NCI-H2227 treated with DMSO at 0.1 percent for 48 hours (cell line): ENCODE measurements around the gene PNPLA7.

ENCODE experiments used
- DNase-seq: peaks from one replicate; lab custom pipeline; 2025; lab: John Stamatoyannopoulos, UW

Gene PNPLA7

DNA sequence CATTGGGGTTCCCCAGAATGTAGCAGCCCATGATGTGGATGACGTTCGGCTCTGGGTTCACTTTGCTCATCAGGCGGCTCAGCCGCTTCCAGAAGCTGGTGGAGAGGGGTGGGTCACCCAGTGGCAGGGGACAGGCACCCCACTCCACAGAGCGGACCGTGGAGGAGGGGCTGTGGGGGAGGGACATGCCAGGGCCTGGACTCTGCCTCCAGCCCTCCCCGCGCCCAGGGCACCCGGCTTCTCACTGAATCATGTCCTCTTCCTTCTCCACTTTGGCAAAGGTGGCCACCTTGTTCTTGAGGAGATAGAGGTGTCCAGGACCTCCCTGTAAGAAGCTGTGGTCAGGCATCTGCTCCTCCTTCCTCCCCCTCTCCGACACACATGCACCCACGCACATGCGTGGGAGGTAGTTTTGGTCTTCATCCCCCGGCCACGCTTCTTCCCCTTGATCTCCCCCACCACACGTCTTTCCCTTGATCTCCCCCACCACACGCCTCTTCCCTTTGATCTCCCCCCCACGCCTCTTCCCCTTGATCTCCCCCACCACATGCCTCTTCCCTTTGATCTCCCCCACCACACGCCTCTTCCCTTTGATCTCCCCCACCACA is 100.2 kb downstream of the PNPLA7 start:
- no peak for DNase-seq

DNA sequence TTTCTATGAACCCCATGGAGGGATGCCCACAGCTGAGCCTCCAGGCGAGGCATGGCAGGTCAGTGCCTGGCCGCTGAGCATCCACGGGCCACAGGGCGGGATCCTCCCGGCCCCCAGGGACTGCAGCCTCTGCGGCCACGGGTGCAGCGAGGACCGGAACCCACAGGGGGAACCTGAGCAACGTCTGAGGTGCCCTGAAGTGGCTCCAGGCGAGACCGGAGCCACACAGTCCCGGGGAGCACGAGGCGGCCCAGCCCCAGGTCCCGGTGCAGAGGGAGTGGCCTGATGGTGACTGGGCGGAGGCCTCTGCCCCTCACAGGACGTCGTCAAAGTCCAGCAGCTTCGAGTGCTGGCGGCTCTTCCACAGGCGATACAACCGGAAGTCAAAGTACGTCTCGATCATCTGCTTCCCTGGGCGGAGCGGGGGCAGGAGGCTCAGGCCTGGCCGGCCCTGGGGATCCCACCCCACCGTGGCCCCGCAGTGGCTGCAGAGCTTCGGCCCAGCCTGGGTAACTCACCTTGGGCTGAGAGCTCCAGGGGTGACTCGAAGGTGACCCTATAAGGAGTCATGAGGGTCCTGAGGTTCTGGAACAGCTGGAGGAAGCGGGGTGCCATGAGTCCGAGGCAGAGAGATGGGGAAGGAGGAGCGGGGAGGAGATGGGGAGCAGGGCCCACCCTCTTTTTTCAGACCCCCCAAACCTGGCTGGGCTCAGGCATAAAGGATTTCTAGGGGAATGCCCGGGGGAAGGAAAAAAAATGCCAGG is 100.9 kb downstream of the PNPLA7 start:
- no peak for DNase-seq

DNA sequence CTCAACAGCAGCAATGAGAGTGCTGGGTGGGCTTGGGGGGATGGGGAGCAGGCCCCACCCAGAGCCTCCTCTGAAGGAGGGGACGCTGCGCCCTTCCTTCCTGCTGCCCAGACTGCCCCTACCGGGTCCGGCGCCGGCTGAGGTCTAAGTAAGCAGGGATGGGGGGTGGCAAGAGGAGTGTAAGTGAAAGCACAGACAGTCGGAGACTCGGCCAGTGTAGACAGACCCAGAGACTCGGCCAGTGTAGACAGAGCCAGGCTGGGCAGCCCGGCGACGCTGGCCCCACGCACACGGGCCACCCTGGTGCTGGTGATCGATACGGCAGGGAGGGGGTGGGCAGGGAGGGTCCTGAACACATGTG is 101.6 kb downstream of the PNPLA7 start:
- DNase-seq, result no peak

DNA sequence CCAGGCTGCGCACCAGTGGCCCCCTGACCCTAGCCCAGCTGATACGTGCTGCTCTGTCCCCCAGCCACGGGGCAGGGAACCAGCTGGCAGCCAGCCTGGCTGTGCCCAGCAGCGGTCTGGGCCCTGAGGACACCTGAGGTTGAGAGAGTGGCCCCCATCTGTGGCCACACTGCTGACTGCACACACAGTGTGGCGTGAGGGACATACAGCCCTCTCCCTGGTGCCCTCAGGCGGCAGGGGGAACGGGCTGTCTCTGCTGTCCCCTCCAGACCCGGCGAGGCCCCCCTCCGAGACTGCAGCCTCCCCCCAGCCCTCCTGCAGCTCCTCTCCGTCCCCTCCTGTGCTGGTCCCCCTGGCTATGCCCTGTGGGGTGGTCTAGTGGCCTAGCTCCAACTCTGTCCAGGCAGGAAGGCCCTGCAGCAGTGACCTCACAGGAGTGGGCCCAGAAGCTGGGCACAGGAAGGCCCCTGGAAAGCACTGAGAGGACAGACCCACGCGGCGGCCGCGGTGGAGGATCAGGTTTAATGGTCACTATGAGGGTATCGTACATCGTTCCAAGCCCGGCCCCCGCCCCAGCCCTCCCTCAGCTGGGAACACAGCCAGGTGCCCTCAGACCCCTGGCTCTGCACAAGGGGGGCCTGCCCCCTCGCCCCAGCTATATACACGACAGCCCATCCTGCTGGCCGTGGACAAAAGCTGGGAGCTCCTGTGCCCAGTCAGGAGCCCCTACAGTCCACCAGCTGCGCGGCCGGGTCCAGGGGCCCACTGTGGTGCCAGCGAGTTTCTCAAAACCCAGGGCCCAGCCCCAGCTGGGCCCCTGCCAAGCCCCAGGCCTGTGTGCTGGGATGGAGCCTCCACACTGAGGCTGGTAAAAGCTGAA is 102.2 kb downstream of the PNPLA7 start:
- no peak for DNase-seq

DNA sequence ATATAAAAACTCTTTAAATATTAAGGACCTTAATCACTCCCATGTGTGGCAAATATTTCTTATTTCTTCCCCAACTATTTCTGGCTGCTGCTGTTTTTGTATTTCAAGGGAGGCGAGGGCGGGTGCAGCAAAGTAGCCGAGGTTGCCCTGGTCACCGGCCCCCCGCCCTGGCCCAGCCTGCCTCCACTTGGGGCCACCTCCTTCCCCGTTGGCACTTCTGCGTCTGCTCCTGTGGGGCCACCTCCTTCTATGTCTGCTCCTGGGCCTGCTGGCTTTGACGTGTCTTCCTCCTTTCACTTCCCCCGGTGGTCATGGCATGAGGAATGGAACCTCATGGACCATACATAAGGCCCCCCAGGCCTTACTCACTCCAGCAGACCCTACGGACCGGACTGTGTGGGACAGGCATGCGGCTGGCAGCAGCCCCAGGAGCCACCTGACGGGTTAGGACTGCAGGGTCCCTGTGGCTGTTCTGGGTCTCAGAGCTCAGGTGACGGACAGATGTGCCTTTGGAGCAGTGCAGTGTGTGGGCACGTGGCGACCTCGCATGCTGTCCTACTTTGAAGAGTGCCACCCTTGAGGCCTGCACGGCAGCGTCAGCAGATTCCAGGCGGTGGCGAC is 103.2 kb downstream of the PNPLA7 start:
- no peak for DNase-seq

DNA sequence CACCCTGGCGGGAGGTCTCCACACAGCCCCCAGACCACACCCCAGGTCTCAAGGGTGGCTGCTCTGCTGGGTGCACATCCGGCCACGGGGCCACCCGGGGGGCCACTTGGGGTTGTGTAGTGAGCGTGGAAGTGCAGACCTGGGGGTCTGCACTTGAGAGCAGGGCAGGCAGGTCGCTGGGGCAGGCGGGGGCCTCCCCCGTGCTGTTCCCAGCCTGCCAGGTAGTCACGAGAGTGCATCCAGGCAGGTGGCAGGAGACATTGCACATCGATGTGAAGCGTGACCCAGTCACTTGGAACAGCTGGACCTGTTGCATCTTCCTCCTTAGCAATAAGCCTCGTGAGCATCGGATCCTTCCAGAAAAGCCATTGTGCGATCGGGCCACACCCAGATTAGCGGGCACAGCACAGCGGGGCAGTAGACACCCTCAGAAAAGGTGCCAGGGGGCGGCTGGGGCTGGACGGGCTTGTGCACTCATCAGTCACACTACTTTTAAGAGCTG is 104.2 kb downstream of the PNPLA7 start:
- DNase-seq, result no peak

DNA sequence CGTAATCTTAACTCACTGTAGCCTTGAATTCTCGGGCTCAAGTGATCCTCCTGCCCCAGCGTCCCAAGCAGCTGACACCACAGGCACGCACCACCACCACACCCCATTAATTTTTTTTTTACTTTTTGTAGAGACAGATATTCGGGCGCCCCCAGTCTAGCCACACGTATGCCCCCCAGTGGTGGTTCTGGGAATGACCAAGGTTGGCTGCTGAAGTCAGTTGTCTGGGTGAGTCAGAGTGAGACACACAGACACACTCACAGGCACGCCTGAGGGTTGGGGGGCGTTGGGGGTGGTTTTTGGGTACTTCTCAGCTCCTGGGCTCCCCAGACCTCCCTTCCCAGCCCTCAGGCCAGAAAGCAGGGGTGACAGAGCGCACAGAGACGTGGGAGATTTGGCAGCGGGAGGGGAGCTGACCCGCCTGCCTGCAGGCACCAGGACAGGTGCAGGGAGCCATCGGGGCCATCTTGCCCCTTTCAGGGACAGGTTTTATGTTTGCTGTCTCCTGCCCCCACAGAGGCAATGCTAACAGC is 104.9 kb downstream of the PNPLA7 start:
- DNase-seq, result peak; percentile 33

DNA sequence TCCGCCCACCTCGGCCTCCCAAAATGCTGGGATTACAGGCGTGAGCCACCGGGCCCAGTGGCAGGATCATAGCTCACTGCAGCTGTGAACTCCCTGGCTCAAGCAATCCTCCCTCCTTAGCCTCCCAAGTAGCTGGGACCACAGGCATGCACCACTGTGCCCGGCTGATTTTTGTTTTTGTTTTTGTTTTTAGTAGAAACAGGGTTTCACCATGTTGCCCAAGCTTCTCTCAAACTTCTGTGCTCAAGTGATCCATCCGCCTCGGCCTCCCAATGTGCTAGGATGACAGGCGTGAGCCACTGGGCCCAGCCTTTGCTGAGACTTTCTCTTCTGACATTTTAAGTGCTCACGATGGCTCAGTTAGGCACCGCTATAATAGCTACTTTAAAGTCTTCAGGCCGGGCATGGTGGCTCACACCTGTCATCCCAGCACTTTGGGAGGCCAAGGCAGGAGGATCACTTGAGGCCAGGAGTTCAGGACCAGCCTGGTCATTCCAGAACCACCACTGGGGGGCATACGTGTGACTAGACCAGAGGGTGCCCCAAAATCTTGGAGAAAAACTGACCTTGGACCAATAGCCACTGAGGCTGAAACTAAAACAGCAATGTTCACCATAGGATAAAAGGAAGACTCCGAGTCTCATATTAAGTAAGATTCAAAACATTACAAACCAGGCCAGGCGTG is 106.0 kb downstream of the PNPLA7 start:
- no peak for DNase-seq

DNA sequence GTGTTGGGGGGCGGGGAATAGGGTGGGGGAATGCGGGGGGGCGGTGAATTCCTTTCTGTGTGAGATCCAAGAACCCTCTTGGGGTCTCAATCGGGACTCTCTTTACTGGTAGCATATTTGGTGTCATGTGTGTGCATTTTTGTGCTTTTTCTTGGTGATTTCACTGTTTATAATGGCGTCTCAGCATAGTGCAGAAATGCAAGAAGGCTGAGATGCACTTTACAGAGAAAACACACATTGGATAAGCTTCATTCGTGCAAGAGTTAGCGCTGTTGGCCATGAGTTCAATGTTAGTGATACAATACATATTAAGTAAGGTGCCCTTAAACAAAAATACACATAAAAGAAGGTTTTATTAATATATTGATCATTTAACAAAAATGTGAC is 108.3 kb downstream of the PNPLA7 start:
- DNase-seq, result peak; percentile 15

DNA sequence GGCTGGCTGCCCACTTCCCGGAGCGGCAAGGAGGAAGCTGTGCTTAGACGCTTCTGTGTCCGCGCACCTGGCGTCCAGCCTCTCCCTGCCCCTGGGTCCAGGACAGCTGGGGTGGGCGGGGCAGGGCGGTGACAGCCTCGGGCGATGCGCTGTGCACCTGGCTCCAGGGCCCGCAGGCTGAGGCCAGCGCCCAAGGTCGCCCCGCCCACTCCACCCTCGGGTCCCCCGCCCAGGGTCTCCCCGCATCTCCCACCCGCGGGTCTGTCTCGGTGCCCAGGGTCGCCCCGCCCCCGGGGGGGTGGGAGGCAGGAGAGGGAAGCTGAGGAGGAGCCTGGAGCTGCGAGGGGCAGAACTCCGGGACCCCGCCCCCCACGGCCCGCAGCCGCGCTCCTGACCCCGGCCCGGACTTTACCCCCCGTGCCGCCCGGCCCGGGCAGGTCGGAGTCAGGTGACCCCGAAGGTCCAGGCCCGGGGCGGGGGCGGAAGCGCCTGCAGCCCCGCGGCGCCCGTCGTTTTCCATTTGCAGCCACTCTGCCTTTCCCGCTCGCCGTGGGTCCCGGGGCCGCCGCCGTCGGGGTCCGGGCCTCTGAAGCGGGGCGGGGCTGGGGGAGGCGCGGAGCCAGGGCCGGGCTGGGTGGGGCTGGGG is 108.8 kb downstream of the PNPLA7 start, which contains the start of gene ENTPD8:
Gene ENTPD8 (minus strand): TSS at position 69 of the 646 bp plus-strand sequence. CDS start 3,072 bp downstream, outside the sequence.
- no peak for DNase-seq

DNA sequence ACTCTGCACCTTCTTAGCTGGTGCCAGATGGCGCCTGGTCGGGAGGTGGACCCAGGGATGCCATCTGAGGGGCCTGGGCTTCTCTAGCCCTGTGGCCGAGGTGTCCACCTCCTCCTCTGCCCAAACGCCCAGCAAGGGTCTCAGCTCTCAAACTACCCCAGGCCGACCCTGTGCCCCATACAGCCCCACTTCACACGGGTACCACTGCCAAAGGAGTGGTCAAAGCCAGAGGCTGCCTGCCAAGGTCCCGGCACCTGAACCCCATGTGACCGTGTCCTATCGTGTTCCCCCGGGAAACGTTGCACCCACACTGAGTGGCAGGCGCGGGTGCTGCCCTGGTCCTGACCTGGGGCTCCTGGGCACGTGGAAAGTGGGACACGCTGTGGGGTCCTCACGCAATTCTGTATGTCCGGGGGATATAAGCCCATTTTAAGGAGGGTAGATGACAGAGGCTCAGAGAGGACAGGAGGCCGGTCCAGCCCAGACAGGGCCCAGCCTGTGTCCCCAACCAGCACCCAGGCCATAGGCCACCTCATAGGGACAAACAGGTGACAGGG is 111.0 kb downstream of the PNPLA7 start:
- DNase-seq, result no peak

DNA sequence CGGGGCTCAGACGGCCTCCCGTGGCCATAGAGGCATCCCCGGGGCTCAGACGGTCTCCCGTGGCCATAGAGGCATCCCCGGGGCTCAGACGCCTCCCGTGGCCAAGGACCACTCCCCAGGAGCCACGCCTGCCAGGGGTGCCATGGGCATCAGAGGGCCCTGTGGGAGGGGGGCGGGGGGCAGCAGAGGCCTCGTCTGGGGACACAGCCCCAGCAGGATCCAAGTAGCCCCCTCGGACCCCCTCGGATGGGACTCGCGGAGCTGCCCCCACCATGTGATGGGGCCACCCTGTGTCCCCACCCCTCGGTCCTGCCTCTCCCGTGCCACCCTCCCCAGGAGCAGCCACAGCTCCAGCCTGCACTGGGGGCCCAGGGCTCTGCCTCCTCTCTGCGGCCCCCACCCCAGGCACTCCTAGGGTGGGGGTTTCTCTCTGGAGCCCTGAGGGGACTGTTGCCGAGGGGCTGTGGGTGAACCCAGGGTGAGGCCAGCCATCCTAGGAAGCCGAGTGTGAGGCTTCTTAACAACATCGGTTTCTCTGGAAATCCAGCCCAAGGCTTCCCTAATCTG is 111.5 kb downstream of the PNPLA7 start:
- DNase-seq, result no peak

DNA sequence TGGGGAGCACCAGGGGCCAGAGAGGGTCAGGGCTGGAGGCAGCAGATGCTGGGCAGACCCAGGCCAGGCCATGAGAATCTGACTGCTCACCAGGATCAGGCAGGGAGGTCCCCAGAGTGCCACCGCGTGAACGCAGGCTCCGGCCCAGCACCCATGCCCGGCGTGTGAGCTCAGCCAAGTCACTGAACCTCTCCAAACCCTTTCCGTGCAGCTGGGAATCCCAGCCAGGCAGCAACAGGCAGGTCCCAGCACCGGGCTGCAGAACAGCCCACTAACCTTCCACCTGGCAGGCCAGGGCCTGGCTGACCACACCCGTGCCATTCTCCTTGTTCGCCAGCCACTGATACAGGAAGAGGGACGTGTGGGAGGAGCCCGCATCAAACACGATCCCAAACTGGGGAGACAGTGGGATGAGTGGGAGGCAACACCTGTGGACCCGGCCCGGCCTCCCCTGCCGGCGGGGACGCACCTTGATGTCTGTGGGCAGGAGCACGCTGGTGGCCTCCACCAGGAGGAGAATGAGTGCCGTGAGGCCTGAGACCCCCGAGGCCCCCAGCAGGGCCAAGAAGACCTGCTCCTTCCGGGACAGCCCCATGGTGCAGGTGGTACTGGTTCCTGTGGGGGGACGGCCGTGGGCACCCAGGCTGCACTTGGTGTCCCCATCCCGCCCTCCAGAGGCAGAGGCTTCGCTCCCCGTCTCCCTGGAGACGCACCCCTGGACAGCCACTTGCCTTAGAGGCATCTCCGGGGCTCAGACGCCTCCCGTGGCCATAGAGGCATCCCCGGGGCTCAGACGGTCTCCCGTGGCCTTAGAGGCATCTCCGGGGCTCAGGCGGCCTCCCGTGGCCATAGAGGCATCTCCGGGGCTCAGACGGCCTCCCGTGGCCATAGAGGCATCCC is 112.3 kb downstream of the PNPLA7 start:
- no peak for DNase-seq

DNA sequence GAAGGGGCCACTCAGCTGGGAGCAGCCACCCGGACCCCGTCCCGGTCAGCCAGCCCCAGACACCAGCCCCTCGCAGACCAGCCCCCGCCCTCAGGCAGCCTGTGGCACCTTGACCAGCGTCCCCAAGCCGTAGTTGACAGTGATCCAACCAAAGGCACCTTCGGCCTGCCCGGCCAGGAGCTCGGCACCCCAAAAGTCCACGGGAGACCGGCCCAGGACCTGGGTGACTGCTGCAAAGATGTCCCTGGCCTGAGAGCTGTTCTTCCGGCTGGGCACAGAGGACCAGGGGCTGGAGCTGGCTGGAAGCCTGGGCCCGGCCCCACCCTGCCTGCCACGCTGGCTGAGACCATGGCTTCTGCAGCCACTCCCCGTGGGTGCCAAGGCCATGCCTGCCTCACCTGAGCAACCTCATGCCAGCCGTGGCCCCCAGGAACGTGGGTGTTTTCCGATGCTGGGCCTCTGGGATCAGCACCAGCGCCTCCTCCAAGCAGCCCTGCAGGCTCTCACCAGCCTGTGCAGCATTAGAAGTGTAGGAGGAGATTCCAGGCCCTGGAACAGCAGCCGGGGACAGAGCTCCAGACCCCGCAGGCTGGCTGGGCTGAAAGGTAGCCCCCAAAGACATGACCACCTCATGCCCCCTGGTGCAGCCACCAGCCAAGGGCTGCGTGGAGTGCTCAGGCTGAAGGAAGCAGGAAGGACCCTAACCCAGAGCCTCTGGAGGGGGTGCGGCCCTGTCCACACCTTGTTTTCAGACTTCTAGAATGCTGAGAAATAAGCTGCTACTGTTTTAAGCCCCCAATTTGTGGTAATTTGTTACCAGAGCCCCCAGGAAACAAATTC is 113.2 kb downstream of the PNPLA7 start:
- DNase-seq, result no peak

DNA sequence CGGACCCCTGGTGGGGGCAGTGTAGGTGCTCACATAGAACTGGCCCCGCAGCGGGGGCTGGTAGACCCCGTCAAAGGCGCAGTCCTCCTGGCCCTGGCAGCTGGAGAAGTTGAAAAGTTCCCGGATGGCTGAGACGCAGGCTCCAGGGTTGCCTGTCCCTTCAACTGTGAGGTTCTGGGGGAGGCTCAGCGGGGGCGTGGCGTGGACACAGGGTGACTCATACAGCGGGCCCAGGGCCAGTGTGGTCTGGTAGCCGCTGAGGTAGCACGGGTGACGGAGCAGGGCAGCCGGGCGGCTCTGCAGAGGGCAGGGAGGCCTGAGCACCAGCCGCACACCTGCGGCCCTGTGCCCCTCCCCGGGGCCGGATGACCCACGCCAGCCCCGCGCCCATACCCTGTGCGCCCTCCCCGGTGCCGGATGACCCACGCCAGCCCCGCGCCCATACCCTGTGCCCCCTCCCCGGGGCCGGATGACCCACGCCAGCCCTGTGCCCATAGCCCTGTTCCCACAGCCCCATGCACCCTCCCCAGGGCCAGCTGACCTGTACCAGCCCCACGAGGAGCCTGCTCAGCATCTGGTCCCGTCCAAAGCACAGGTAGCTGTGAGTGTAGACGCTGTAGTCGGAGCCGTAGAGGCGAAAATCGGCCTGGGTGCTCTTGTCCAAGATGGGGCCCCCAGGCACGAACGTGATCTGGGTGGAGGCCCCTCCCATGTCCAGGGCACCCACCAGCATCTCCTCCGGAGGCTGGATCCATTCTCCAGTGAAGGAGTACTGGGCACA is 114.0 kb downstream of the PNPLA7 start:
- no peak for DNase-seq

DNA sequence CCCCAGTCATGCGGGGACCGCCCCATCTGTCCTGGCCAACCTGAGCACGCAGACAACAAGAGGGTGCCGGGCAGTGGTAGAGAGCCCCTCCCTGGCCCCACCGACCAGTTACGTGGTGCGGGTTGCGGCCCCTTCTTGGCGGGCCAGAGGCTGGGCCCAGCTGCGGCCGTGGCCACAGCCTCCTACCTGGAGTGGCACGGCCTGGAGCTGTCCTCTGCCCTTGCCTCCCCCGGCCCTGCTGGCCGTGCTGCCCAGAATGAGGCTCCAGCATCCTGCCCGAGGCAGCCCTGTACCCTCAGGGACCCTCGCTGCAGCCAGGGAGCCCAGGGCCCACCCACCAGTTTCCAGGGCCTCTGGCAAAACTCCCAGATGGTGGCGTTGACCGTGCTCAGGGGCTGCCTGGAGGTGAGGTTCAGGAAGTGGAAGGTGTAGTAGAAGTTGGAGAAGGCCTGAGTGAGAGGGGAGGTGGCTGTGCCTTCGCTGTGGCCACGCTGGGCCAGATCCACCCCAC is 114.8 kb downstream of the PNPLA7 start:
- no peak for DNase-seq
